HCT116 (cell line): ENCODE measurements around the gene MAN1A1. TPM values are rescaled to one million over a fixed set of nuclear protein-coding genes. Genes with fewer than 3 reads are reported as not detected.

Source experiments
- ATAC-seq: fragments of 200-7000 bp; cut with Tn5 transposase; 2 replicates; pipeline ENCODE4 v1.9.1; 2020; ENCODE audit warnings: mild to moderate bottlenecking, moderate library complexity
- BruUV-seq: library from RNA; stranded (reverse); fragments of 400-500 nt; replicated peaks from 2 replicates; lab custom pipeline; 2021; lab: Mats Ljungman, UMichigan
- CTCF ChIA-PET: fragments of 300-600 bp; sonication (Branson Sonifier 250); formaldehyde crosslinking; loops from one replicate; lab custom pipeline; 2021; ENCODE audit warnings: antibody characterized with exemption; lab: Charles Lee
- POLR2A ChIA-PET: fragments of 300-600, 350-600 bp; sonication (Branson Sonifier 250); formaldehyde crosslinking; loops from one replicate; lab custom pipeline; 2021; ENCODE audit warnings: antibody characterized with exemption; lab: Charles Lee
- RAD21 ChIA-PET, 2 experiments: fragments of 300-600 bp; sonication (Branson Sonifier 250); formaldehyde crosslinking; loops; one replicate each; lab custom pipeline; 2023; ENCODE audit warnings: low total read pairs in 2 of 2; ENCODE audit not compliant: uncharacterized antibody in 2 of 2, unreplicated experiment in 2 of 2, low non-redundant PET in 1 of 2; lab: Charles Lee
- DNase-seq: peaks from one replicate; pipeline ENCODE4 v3.0.0-alpha.2; 2010; ENCODE audit warnings: low read depth, low spot score
- H2AFZ ChIP-seq: fragments of 200-600 bp; shearing (Covaris generic), sonication (generic); 2 replicates; pipeline ENCODE4 v1.6.1; 2017; ENCODE audit warnings: low read depth, mixed run types, mixed read lengths, antibody characterized with exemption, low read length; ENCODE audit not compliant: poor library complexity, severe bottlenecking
- H3K27ac ChIP-seq: 2 replicates; pipeline ENCODE4 v1.5.1; 2012; ENCODE audit warnings: low read depth, low read length
- H3K27me3 ChIP-seq: fragments of 200-600 bp; sonication (generic); 2 replicates; pipeline ENCODE4 v1.6.1; 2016; ENCODE audit warnings: mixed run types, low read length, mixed read lengths; ENCODE audit not compliant: insufficient read depth
- H3K36me3 ChIP-seq, 2 experiments: fragments of 200-500 bp in 1 of 2; fragments of 200-600 bp in 1 of 2; sonication (Bioruptor generic) in 1 of 2; sonication (generic) in 1 of 2; 2 replicates each; pipeline versions ENCODE4 v1.5.1 to v1.6.1; 2014 to 2016; ENCODE audit warnings: low read length in 2 of 2, inconsistent platforms in 1 of 2, mixed read lengths in 1 of 2, mixed run types in 1 of 2; ENCODE audit not compliant: insufficient read depth in 2 of 2, control insufficient read depth in 1 of 2
- H3K4me1 ChIP-seq, 2 experiments: fragments of 200-600 bp in 1 of 2; sonication (generic) in 1 of 2; 2 replicates each; pipeline versions ENCODE4 v1.5.1 to v1.6.1; 2012 to 2017; ENCODE audit warnings: low read length in 2 of 2, inconsistent platforms in 1 of 2, mild to moderate bottlenecking in 1 of 2, mixed read lengths in 1 of 2, mixed run types in 1 of 2, moderate library complexity in 1 of 2; ENCODE audit not compliant: insufficient read depth in 2 of 2, control insufficient read depth in 1 of 2
- H3K4me2 ChIP-seq: fragments of 200-600 bp; sonication (generic); 2 replicates; pipeline ENCODE4 v1.6.1; 2017; ENCODE audit warnings: mixed run types, low read length, mixed read lengths
- H3K4me3 ChIP-seq, 2 experiments: fragments of 200-600 bp in 1 of 2; sonication (generic) in 1 of 2; replicated peaks in 1 of 2; 2 replicates each; pipeline ENCODE4 v1.5.1; 2011 to 2016; ENCODE audit warnings: low read length in 2 of 2, control low read depth in 1 of 2, low read depth in 1 of 2, mild to moderate bottlenecking in 1 of 2, mixed read lengths in 1 of 2, mixed run types in 1 of 2
- H3K79me2 ChIP-seq: fragments of 200-600 bp; sonication (generic); 2 replicates; pipeline ENCODE4 v1.6.1; 2017; ENCODE audit warnings: mild to moderate bottlenecking, mixed run types, low read length, moderate library complexity, mixed read lengths; ENCODE audit not compliant: insufficient read depth
- H3K9ac ChIP-seq: fragments of 200-600 bp; sonication (generic); 2 replicates; pipeline ENCODE4 v1.6.1; 2016; ENCODE audit warnings: low read length, mixed read lengths
- H3K9me2 ChIP-seq: fragments of 200-600 bp; sonication (generic), shearing (Covaris generic); 2 replicates; pipeline ENCODE4 v1.6.1; 2017; ENCODE audit warnings: mixed run types, mild to moderate bottlenecking, moderate library complexity; ENCODE audit not compliant: insufficient read depth
- H3K9me3 ChIP-seq, 2 experiments: fragments of 200-500 bp in 1 of 2; fragments of 200-600 bp in 1 of 2; sonication (Bioruptor generic) in 1 of 2; sonication (generic) in 1 of 2; 2 replicates each; pipeline ENCODE4 v1.6.1; 2014 to 2017; ENCODE audit warnings: low read length in 2 of 2, mixed read lengths in 2 of 2, inconsistent platforms in 1 of 2, low read depth in 1 of 2, mild to moderate bottlenecking in 1 of 2, mixed run types in 1 of 2, moderate library complexity in 1 of 2; ENCODE audit not compliant: control insufficient read depth in 1 of 2, insufficient read depth in 1 of 2
- H4K20me1 ChIP-seq: fragments of 200-600 bp; sonication (generic), shearing (Covaris generic); 2 replicates; pipeline ENCODE4 v1.6.1; 2017; ENCODE audit warnings: mixed run types, mild to moderate bottlenecking, moderate library complexity; ENCODE audit not compliant: insufficient read depth
- ATF3 ChIP-seq: IDR thresholded peaks from 2 replicates; pipeline ENCODE4 v1.6.1; 2012
- CEBPB ChIP-seq: IDR thresholded peaks from 2 replicates; pipeline ENCODE4 v1.6.1; 2012; ENCODE audit warnings: low read depth
- EGR1 ChIP-seq: IDR thresholded peaks from 2 replicates; pipeline ENCODE4 v1.6.1; 2012; ENCODE audit warnings: low read depth
- ELF1 ChIP-seq: IDR thresholded peaks from 2 replicates; pipeline ENCODE4 v1.6.1; 2012; ENCODE audit warnings: low read depth, borderline replicate concordance
- EZH2 ChIP-seq: fragments of 200-600 bp; sonication (generic); IDR thresholded peaks from 2 replicates; pipeline ENCODE4 v1.6.1; 2017; ENCODE audit warnings: antibody characterized with exemption, mixed run types
- EZH2phosphoT487 ChIP-seq: fragments of 200-600 bp; IDR thresholded peaks from 2 replicates; pipeline ENCODE4 v1.6.1; 2018; ENCODE audit warnings: antibody characterized with exemption, borderline replicate concordance
- FOSL1 ChIP-seq: IDR thresholded peaks from 2 replicates; pipeline ENCODE4 v1.6.1; 2012; ENCODE audit warnings: low read depth
- JUND ChIP-seq: IDR thresholded peaks from 2 replicates; pipeline ENCODE4 v1.6.1; 2012
- POLR2A ChIP-seq: IDR thresholded peaks from 2 replicates; pipeline ENCODE4 v1.7.0; 2011; ENCODE audit warnings: borderline replicate concordance; ENCODE audit not compliant: insufficient read depth, insufficient read length; ENCODE audit errors: extremely low read depth
- RAD21 ChIP-seq: IDR thresholded peaks from 2 replicates; pipeline ENCODE4 v1.6.1; 2012; ENCODE audit warnings: low read depth, mild to moderate bottlenecking
- SIN3A ChIP-seq: IDR thresholded peaks from 2 replicates; pipeline ENCODE4 v1.6.1; 2012; ENCODE audit warnings: low read depth
- SP1 ChIP-seq: IDR thresholded peaks from 2 replicates; pipeline ENCODE4 v1.6.1; 2012; ENCODE audit warnings: low read depth
- SRF ChIP-seq: IDR thresholded peaks from 2 replicates; pipeline ENCODE4 v1.6.1; 2012; ENCODE audit warnings: low read depth
- YY1 ChIP-seq: IDR thresholded peaks from 2 replicates; pipeline ENCODE4 v1.6.1; 2011; ENCODE audit warnings: low read length, low read depth, moderate library complexity, mild to moderate bottlenecking; ENCODE audit not compliant: insufficient replicate concordance; ENCODE audit errors: extremely low read depth
- ZFX ChIP-seq: fragments of 450-650 bp; IDR thresholded peaks from 2 replicates; pipeline ENCODE4 v1.6.1; 2017
- ZNF274 ChIP-seq: fragments of 200-500 bp; sonication (Bioruptor generic); IDR thresholded peaks from 2 replicates; pipeline ENCODE4 v1.6.1; 2014; ENCODE audit warnings: mild to moderate bottlenecking, low read depth, low read length, inconsistent platforms
- intact Hi-C: fragments of 100-400 bp; cut with micrococcal nuclease; formaldehyde crosslinking; loops from 2 replicates; pipeline ENCODE4 v1.10.0; 2022
- total RNA-seq: library from RNA; stranded (reverse); gene quantifications from one replicate; pipeline ENCODE4 v1.2.1, GENCODE V29; 2021; ENCODE audit not compliant: unreplicated experiment
- TF ChIP-seq, protein P1 (sequence below), 3 experiments: fragments of 200-600 bp in 1 of 3; sonication (generic) in 1 of 3; IDR thresholded peaks in 2 of 3; conservative IDR thresholded peaks in 1 of 3; 2 replicates each; pipeline ENCODE4 v1.5.1; 2012 to 2017; ENCODE audit warnings: low read depth in 2 of 3, low read length in 2 of 3, antibody characterized with exemption in 1 of 3, borderline replicate concordance in 1 of 3, control low read depth in 1 of 3, mild to moderate bottlenecking in 1 of 3, mixed read lengths in 1 of 3, mixed run types in 1 of 3, moderate library complexity in 1 of 3; ENCODE audit not compliant: insufficient read depth in 1 of 3
- TF ChIP-seq, protein P2 (sequence below): IDR thresholded peaks from 2 replicates; pipeline ENCODE4 v1.6.1; 2011; ENCODE audit warnings: mild to moderate bottlenecking, low read length, moderate library complexity; ENCODE audit not compliant: insufficient replicate concordance; ENCODE audit errors: extremely low read depth
- TF ChIP-seq, protein P3 (sequence below): IDR thresholded peaks from 2 replicates; pipeline ENCODE4 v1.6.1; 2012

Gene MAN1A1
- total RNA-seq, 1 experiment from 2014 or later = 46.0 TPM

GRCh38 chr6:119339941-119340456 lies 9.6 kb downstream of the MAN1A1 start:
- Histone ChIP-seq H3K4me3 (no peak overlapping the region), H4K20me1 (no peaks in the 10 kb centered on the region), H3K79me2 (peaks cover 40% of the 10 kb centered on the region), H3K4me1 (peaks cover 0 to 4% of the 10 kb centered on the region in 2 experiments; a peak in 1 of 4 replicates), H3K9me2 (no peaks in the 10 kb centered on the region), H2AFZ (no peak overlapping the region), H3K36me3 (peaks cover 0 to 35% of the 10 kb centered on the region in 2 experiments; a peak in 2 of 4 replicates), H3K27me3 (no peaks in the 10 kb centered on the region), H3K9ac (no peak overlapping the region), H3K27ac (no peak overlapping the region), H3K9me3 (no peaks in the 10 kb centered on the region), H3K4me2 (no peak overlapping the region)
- DNase-seq = no peak
- ChIA-PET RAD21 (no interaction called here), POLR2A (no interaction called here), CTCF (no interaction called here)
- no peak for ATAC-seq
- no peak for TF ChIP-seq EZH2phosphoT487
- TF ChIP-seq CEBPB = no peak
- TF ChIP-seq SP1 = no peak
- TF ChIP-seq SIN3A = no peak
- TF ChIP-seq FOSL1 = no peak
- no peak for TF ChIP-seq ATF3
- no peak for TF ChIP-seq YY1
- no peak for TF ChIP-seq EZH2
- no peak for TF ChIP-seq SRF
- no peak for TF ChIP-seq RAD21
- no peak for TF ChIP-seq ZFX
- TF ChIP-seq, protein P1, sequence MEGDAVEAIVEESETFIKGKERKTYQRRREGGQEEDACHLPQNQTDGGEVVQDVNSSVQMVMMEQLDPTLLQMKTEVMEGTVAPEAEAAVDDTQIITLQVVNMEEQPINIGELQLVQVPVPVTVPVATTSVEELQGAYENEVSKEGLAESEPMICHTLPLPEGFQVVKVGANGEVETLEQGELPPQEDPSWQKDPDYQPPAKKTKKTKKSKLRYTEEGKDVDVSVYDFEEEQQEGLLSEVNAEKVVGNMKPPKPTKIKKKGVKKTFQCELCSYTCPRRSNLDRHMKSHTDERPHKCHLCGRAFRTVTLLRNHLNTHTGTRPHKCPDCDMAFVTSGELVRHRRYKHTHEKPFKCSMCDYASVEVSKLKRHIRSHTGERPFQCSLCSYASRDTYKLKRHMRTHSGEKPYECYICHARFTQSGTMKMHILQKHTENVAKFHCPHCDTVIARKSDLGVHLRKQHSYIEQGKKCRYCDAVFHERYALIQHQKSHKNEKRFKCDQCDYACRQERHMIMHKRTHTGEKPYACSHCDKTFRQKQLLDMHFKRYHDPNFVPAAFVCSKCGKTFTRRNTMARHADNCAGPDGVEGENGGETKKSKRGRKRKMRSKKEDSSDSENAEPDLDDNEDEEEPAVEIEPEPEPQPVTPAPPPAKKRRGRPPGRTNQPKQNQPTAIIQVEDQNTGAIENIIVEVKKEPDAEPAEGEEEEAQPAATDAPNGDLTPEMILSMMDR (IDR thresholded peaks at IDR 0.05 in 2 of 3, conservative IDR thresholded peaks at IDR 0.05 in 1 of 3; ENCODE audit: borderline replicate concordance in 1 of 3, insufficient read depth in 1 of 3, low read depth in 2 of 3, low read length in 2 of 3) = no peak
- TF ChIP-seq ELF1 = no peak
- no peak for TF ChIP-seq JUND
- TF ChIP-seq, protein P2, sequence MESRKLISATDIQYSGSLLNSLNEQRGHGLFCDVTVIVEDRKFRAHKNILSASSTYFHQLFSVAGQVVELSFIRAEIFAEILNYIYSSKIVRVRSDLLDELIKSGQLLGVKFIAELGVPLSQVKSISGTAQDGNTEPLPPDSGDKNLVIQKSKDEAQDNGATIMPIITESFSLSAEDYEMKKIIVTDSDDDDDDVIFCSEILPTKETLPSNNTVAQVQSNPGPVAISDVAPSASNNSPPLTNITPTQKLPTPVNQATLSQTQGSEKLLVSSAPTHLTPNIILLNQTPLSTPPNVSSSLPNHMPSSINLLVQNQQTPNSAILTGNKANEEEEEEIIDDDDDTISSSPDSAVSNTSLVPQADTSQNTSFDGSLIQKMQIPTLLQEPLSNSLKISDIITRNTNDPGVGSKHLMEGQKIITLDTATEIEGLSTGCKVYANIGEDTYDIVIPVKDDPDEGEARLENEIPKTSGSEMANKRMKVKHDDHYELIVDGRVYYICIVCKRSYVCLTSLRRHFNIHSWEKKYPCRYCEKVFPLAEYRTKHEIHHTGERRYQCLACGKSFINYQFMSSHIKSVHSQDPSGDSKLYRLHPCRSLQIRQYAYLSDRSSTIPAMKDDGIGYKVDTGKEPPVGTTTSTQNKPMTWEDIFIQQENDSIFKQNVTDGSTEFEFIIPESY = no peak
- TF ChIP-seq EGR1 = no peak
- TF ChIP-seq, protein P3, sequence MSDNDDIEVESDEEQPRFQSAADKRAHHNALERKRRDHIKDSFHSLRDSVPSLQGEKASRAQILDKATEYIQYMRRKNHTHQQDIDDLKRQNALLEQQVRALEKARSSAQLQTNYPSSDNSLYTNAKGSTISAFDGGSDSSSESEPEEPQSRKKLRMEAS = no peak
- no peak for TF ChIP-seq ZNF274
- no peak for TF ChIP-seq POLR2A
- no TSS peak for BruUV-seq
- intact Hi-C loops = no loop called here
